Fibroblast of lung (primary cell): ENCODE measurements around the gene VWA2. TPM values are rescaled to one million over a fixed set of nuclear protein-coding genes. Genes with fewer than 3 reads are reported as not detected.

ENCODE experiments used
- DNase-seq, 2 donors: peaks; one replicate each; pipeline versions ENCODE4 v3.0.0 to v3.0.0-alpha.2; 2010; ENCODE audit warnings: low read depth in 2 of 2
- H2AFZ ChIP-seq: 2 replicates; pipeline ENCODE4 v1.5.1; 2012; ENCODE audit warnings: low read length, control low read depth, inconsistent platforms
- H3K27ac ChIP-seq: 2 replicates; pipeline ENCODE4 v1.5.1; 2011; ENCODE audit warnings: low read length, control low read depth; ENCODE audit not compliant: insufficient read depth
- H3K27me3 ChIP-seq: 2 replicates; pipeline ENCODE4 v1.5.1; 2011; ENCODE audit warnings: mild to moderate bottlenecking, low read length; ENCODE audit not compliant: control insufficient read depth, insufficient read depth
- H3K36me3 ChIP-seq: 2 replicates; pipeline ENCODE4 v1.5.1; 2011; ENCODE audit warnings: low read length; ENCODE audit not compliant: control insufficient read depth, insufficient read depth
- H3K4me1 ChIP-seq: 2 replicates; pipeline ENCODE4 v1.5.1; 2011; ENCODE audit warnings: low read length; ENCODE audit not compliant: control insufficient read depth, insufficient read depth; ENCODE audit errors: extremely low read depth
- H3K4me2 ChIP-seq: 2 replicates; pipeline ENCODE4 v1.5.1; 2011; ENCODE audit warnings: low read length, control low read depth; ENCODE audit not compliant: insufficient read depth; ENCODE audit errors: extremely low read depth
- H3K4me3 ChIP-seq, 4 experiments: fragments of 200-600 bp in 1 of 4; sonication (generic) in 1 of 4; replicated peaks in 1 of 4; 2 replicates each; pipeline ENCODE4 v1.5.1; 2011 to 2016; ENCODE audit warnings: low read length in 4 of 4, low read depth in 3 of 4, mild to moderate bottlenecking in 3 of 4, control low read depth in 2 of 4, inconsistent platforms in 1 of 4, mixed read lengths in 1 of 4; ENCODE audit not compliant: insufficient read depth in 1 of 4; ENCODE audit errors: control extremely low read depth in 1 of 4
- H3K79me2 ChIP-seq: 2 replicates; pipeline ENCODE4 v1.5.1; 2012; ENCODE audit warnings: mild to moderate bottlenecking, low read length, inconsistent platforms; ENCODE audit not compliant: control insufficient read depth, insufficient read depth
- H3K9ac ChIP-seq: 2 replicates; pipeline ENCODE4 v1.5.1; 2011; ENCODE audit warnings: mild to moderate bottlenecking, low read length, control low read depth; ENCODE audit not compliant: insufficient read depth
- H3K9me3 ChIP-seq: 2 replicates; pipeline ENCODE4 v1.5.1; 2012; ENCODE audit warnings: low read depth, low read length; ENCODE audit not compliant: control insufficient read depth, insufficient read depth
- H4K20me1 ChIP-seq: 2 replicates; pipeline ENCODE4 v1.5.1; 2011; ENCODE audit warnings: low read length; ENCODE audit not compliant: control insufficient read depth, insufficient read depth; ENCODE audit errors: extremely low read depth
- CTCF ChIP-seq, 2 donors: IDR thresholded peaks in 1 of 2; conservative IDR thresholded peaks in 1 of 2; 1 replicate in 1 of 2; 2 replicates in 1 of 2; pipeline ENCODE4 v1.5.1; 2011 to 2012; ENCODE audit warnings: low read length in 2 of 2, control low read depth in 1 of 2, inconsistent platforms in 1 of 2, low read depth in 1 of 2, mild to moderate bottlenecking in 1 of 2
- EZH2 ChIP-seq: IDR thresholded peaks from 2 replicates; pipeline ENCODE4 v1.5.1; 2012; ENCODE audit warnings: low read length, control low read depth, mild to moderate bottlenecking; ENCODE audit errors: missing control alignments
- polyA plus RNA-seq, 2 donors: library from polyadenylated mRNA; depleted of rRNA in 1 of 2; stranded (reverse) in 1 of 2; unstranded in 1 of 2; fragments of >200 nt; gene quantifications; 2 replicates each; pipeline ENCODE4 v1.2.1, GENCODE V29; 2011 to 2012; ENCODE audit warnings: missing spikeins in 1 of 2
- total RNA-seq: library from RNA; depleted of rRNA; stranded (reverse); fragments of >200 nt; gene quantifications from 2 replicates; pipeline ENCODE4 v1.2.1, GENCODE V29; 2014

The VWA2 gene
- total and polyA plus RNA-seq, 2 donors (not counting 1 experiment from before 2014, with no cell fraction given), result 0.11 to 0.17 TPM

- Histone ChIP-seq H3K9me3 (no peaks in the 10 kb centered on the region), H3K4me2 (peak overlapping the region; percentile 26), H3K4me3 (no peak overlapping the region), H3K4me1 (peaks cover 13% of the 10 kb centered on the region), H3K27ac (no peak overlapping the region), H3K79me2 (no peaks in the 10 kb centered on the region), H3K9ac (no peak overlapping the region), H4K20me1 (no peaks in the 10 kb centered on the region), H3K36me3 (no peaks in the 10 kb centered on the region), H2AFZ (no peak overlapping the region), H3K27me3 (no peaks in the 10 kb centered on the region)
- TF ChIP-seq CTCF (conservative IDR thresholded peaks at IDR 0.05 in 1 of 2, IDR thresholded peaks at IDR 0.05 in 1 of 2; ENCODE audit: low read depth in 1 of 2, low read length in 2 of 2) (no peak), EZH2 (no peak)
- DNase-seq, result peak; percentile 19 to 31
Measured at GRCh38 chr10:114265392-114266053, 26.5 kb downstream of the VWA2 start.

GRCh38 chr10:114266521-114266920 lies 27.5 kb downstream of the VWA2 start:
- Histone ChIP-seq H3K9me3 (no peaks in the 10 kb centered on the region), H3K4me2 (no peak overlapping the region), H2AFZ (no peak overlapping the region), H3K36me3 (no peaks in the 10 kb centered on the region), H3K4me1 (peaks cover 12% of the 10 kb centered on the region), H3K27me3 (no peaks in the 10 kb centered on the region), H3K27ac (no peak overlapping the region), H3K4me3 (no peak overlapping the region), H4K20me1 (no peaks in the 10 kb centered on the region), H3K9ac (no peak overlapping the region), H3K79me2 (no peaks in the 10 kb centered on the region)
- TF ChIP-seq CTCF (conservative IDR thresholded peaks at IDR 0.05 in 1 of 2, IDR thresholded peaks at IDR 0.05 in 1 of 2; ENCODE audit: low read depth in 1 of 2, low read length in 2 of 2) (no peak), EZH2 (no peak)
- peak; percentile 61 to 88 for DNase-seq

GRCh38 chr10:114271075-114271778 lies 32.2 kb downstream of the VWA2 start:
- no peak overlapping the region for H3K4me3 ChIP-seq
- no peaks in the 10 kb centered on the region for H3K27me3 ChIP-seq
- H3K79me2 ChIP-seq, result no peaks in the 10 kb centered on the region
- peaks cover 13% of the 10 kb centered on the region for H3K4me1 ChIP-seq
- peak in 1 of 2 donors; percentile 83 for DNase-seq
- TF ChIP-seq EZH2 (no peak), CTCF (conservative IDR thresholded peaks at IDR 0.05 in 1 of 2, IDR thresholded peaks at IDR 0.05 in 1 of 2; ENCODE audit: low read depth in 1 of 2, low read length in 2 of 2) (no peak)
- no peaks in the 10 kb centered on the region for H3K36me3 ChIP-seq
- H3K4me2 ChIP-seq, result peak overlapping the region; percentile 79
- no peaks in the 10 kb centered on the region for H4K20me1 ChIP-seq
- no peak overlapping the region for H2AFZ ChIP-seq
- no peaks in the 10 kb centered on the region for H3K9me3 ChIP-seq
- no peak overlapping the region for H3K9ac ChIP-seq
- peak overlapping the region; percentile 63 for H3K27ac ChIP-seq
